HG02852 (cell line): ENCODE data around the gene MYO9A.
"Not testable (repeated sequence)": the region's sequence is repeated elsewhere in the genome, so short reads cannot be mapped to it uniquely, and the experiment has no call there.

Experiments used
- ATAC-seq: cut with Tn5 transposase; IDR thresholded peaks from one replicate; pipeline ENCODE4 v1.9.1; 2021; ENCODE audit warnings: mild to moderate bottlenecking, moderate library complexity; ENCODE audit not compliant: unreplicated experiment

The MYO9A gene

GRCh38 chr15:72053297-72053696, 64.7 kb downstream of the MYO9A start:
- ATAC-seq: not testable (repeated sequence)

- ATAC-seq: no peak
Measured at GRCh38 chr15:72050700-72051099, 67.2 kb downstream of the MYO9A start.

- ATAC-seq: no peak
Measured at GRCh38 chr15:72047020-72047419, 70.9 kb downstream of the MYO9A start.

GRCh38 chr15:72044956-72045355, 73.0 kb downstream of the MYO9A start:
- ATAC-seq: no peak

- ATAC-seq: no peak
Measured at GRCh38 chr15:72042865-72043264, 75.1 kb downstream of the MYO9A start.

- ATAC-seq: no peak
Measured at GRCh38 chr15:72042054-72042453, 75.9 kb downstream of the MYO9A start.

GRCh38 chr15:72037321-72037720, 80.6 kb downstream of the MYO9A start:
- no peak for ATAC-seq

GRCh38 chr15:72034859-72035650, 82.9 kb downstream of the MYO9A start:
- ATAC-seq: no peak

- no peak for ATAC-seq
Measured at GRCh38 chr15:72034351-72034750, 83.6 kb downstream of the MYO9A start.

- no peak for ATAC-seq
Measured at GRCh38 chr15:72033711-72034110, 84.2 kb downstream of the MYO9A start.

- no peak for ATAC-seq
Measured at GRCh38 chr15:72033285-72033684, 84.7 kb downstream of the MYO9A start.

- ATAC-seq: no peak
Measured at GRCh38 chr15:72021604-72022003, 96.3 kb downstream of the MYO9A start.

- no peak for ATAC-seq
Measured at GRCh38 chr15:72020799-72021198, 97.2 kb downstream of the MYO9A start.

- not testable (repeated sequence) for ATAC-seq
Measured at GRCh38 chr15:72014555-72014954, 103.4 kb downstream of the MYO9A start.

GRCh38 chr15:72013703-72014102, 104.2 kb downstream of the MYO9A start:
- ATAC-seq: no peak

- no peak for ATAC-seq
Measured at GRCh38 chr15:72011302-72011942, 106.5 kb downstream of the MYO9A start.

- no peak for ATAC-seq
Measured at GRCh38 chr15:72009222-72009621, 108.7 kb downstream of the MYO9A start.

GRCh38 chr15:72006382-72006781, 111.6 kb downstream of the MYO9A start:
- no peak for ATAC-seq

- no peak for ATAC-seq
Measured at GRCh38 chr15:72005483-72005882, 112.5 kb downstream of the MYO9A start.

GRCh38 chr15:71999807-72000206, 118.1 kb downstream of the MYO9A start:
- ATAC-seq: no peak

GRCh38 chr15:71998717-71999116, 119.2 kb downstream of the MYO9A start:
- not testable (repeated sequence) for ATAC-seq

GRCh38 chr15:71997691-71998090, 120.3 kb downstream of the MYO9A start:
- no peak for ATAC-seq

- no peak for ATAC-seq
Measured at GRCh38 chr15:71975816-71976150, 142.2 kb downstream of the MYO9A start.
